Brain pericyte (primary cell): ENCODE results near the gene CAMK2D.

Experiments
- DNase-seq: peaks from one replicate; pipeline ENCODE4 v3.0.0-alpha.2; 2012; ENCODE audit warnings: low read depth, low spot score

The CAMK2D gene

GRCh38 chr4:113525521-113525920, 236.0 kb downstream of the CAMK2D start:
- no peak for DNase-seq

- DNase-seq: no peak
Measured at GRCh38 chr4:113524505-113525186, 236.9 kb downstream of the CAMK2D start.

GRCh38 chr4:113524096-113524495, 237.4 kb downstream of the CAMK2D start:
- no peak for DNase-seq

GRCh38 chr4:113522433-113522832, 239.1 kb downstream of the CAMK2D start:
- DNase-seq: no peak

- DNase-seq: no peak
Measured at GRCh38 chr4:113513382-113513781, 248.2 kb downstream of the CAMK2D start.

GRCh38 chr4:113512880-113513279, 248.7 kb downstream of the CAMK2D start:
- no peak for DNase-seq

- DNase-seq: no peak
Measured at GRCh38 chr4:113511944-113512343, 249.6 kb downstream of the CAMK2D start.

GRCh38 chr4:113509851-113510250, 251.7 kb downstream of the CAMK2D start:
- no peak for DNase-seq

GRCh38 chr4:113505044-113505443, 256.5 kb downstream of the CAMK2D start:
- DNase-seq: no peak

- DNase-seq: no peak
Measured at GRCh38 chr4:113504422-113504821, 257.1 kb downstream of the CAMK2D start.

- no peak for DNase-seq
Measured at GRCh38 chr4:113503691-113504090, 257.8 kb downstream of the CAMK2D start.

- no peak for DNase-seq
Measured at GRCh38 chr4:113502906-113503305, 258.6 kb downstream of the CAMK2D start.

GRCh38 chr4:113502476-113502875, 259.1 kb downstream of the CAMK2D start:
- no peak for DNase-seq

GRCh38 chr4:113500424-113500823, 261.1 kb downstream of the CAMK2D start:
- no peak for DNase-seq

- DNase-seq: no peak
Measured at GRCh38 chr4:113499696-113500095, 261.8 kb downstream of the CAMK2D start.

- no peak for DNase-seq
Measured at GRCh38 chr4:113499166-113499565, 262.4 kb downstream of the CAMK2D start.

- DNase-seq: no peak
Measured at GRCh38 chr4:113497154-113497884, 264.2 kb downstream of the CAMK2D start.

- peak; percentile 21 for DNase-seq
Measured at GRCh38 chr4:113496698-113497097, 264.8 kb downstream of the CAMK2D start.

GRCh38 chr4:113495790-113496189, 265.7 kb downstream of the CAMK2D start:
- no peak for DNase-seq

GRCh38 chr4:113483131-113483530, 278.4 kb downstream of the CAMK2D start:
- DNase-seq: no peak

- DNase-seq: no peak
Measured at GRCh38 chr4:113482325-113482724, 279.2 kb downstream of the CAMK2D start.

- no peak for DNase-seq
Measured at GRCh38 chr4:113481820-113482219, 279.7 kb downstream of the CAMK2D start.

GRCh38 chr4:113480109-113480508, 281.4 kb downstream of the CAMK2D start:
- no peak for DNase-seq
